H1 (cell line): ENCODE data around the gene ARFGEF3. TPM values are rescaled to one million over a fixed set of nuclear protein-coding genes. Genes with fewer than 3 reads are reported as not detected.

ENCODE experiments used
- CTCF ChIA-PET: fragments of 300-600 bp; sonication (Branson Sonifier 250); formaldehyde crosslinking; loops from one replicate; lab custom pipeline; 2021; ENCODE audit not compliant: partially characterized antibody; lab: Charles Lee
- POLR2A ChIA-PET: fragments of 300-600 bp; sonication (Branson Sonifier 250); formaldehyde crosslinking; loops from one replicate; lab custom pipeline; 2021; ENCODE audit warnings: inconsistent platforms; ENCODE audit not compliant: partially characterized antibody; lab: Charles Lee
- DNase-seq, 2 experiments: peaks; one replicate each; pipeline versions ENCODE4 v3.0.0 to v3.0.0-alpha.2; 2010 to 2022; ENCODE audit warnings: low spot score in 2 of 2, low read depth in 1 of 2, mixed read lengths in 1 of 2
- FAIRE-seq: peaks from 2 replicates; lab custom pipeline; 2011; peaks lifted over from hg19 to GRCh38; lab: Jason Lieb, UNC
- H2AFZ ChIP-seq: 2 replicates; pipeline ENCODE4 v1.8.1; 2012; ENCODE audit warnings: low read length, inconsistent platforms
- H2AK5ac ChIP-seq: 2 replicates; pipeline ENCODE4 v1.6.1; 2013; ENCODE audit warnings: low read depth, low read length
- H2BK120ac ChIP-seq: replicated peaks from 2 replicates; pipeline ENCODE3; 2013; ENCODE audit warnings: low read depth, low read length, inconsistent platforms
- H2BK12ac ChIP-seq: 2 replicates; pipeline ENCODE4 v1.6.1; 2013; ENCODE audit warnings: low read depth, low read length
- H2BK15ac ChIP-seq: 2 replicates; pipeline ENCODE4 v1.6.1; 2013; ENCODE audit warnings: low read length
- H2BK20ac ChIP-seq: 2 replicates; pipeline ENCODE4 v1.6.1; 2013; ENCODE audit warnings: low read length
- H2BK5ac ChIP-seq: 2 replicates; pipeline ENCODE4 v1.6.1; 2013; ENCODE audit warnings: low read depth, low read length
- H3K14ac ChIP-seq: 2 replicates; pipeline ENCODE4 v1.6.1; 2013; ENCODE audit warnings: inconsistent platforms; ENCODE audit not compliant: insufficient read length
- H3K18ac ChIP-seq: 2 replicates; pipeline ENCODE4 v1.6.1; 2013; ENCODE audit warnings: low read length; ENCODE audit errors: extremely low read depth
- H3K23ac ChIP-seq: 2 replicates; pipeline ENCODE4 v1.6.1; 2013; ENCODE audit warnings: inconsistent platforms; ENCODE audit not compliant: insufficient read length
- H3K23me2 ChIP-seq: 2 replicates; pipeline ENCODE4 v1.6.1; 2013; ENCODE audit warnings: low read depth, low read length
- H3K27ac ChIP-seq: 2 replicates; pipeline ENCODE4 v1.6.1; 2011; ENCODE audit warnings: low read depth, low read length, inconsistent platforms
- H3K27me3 ChIP-seq, 4 experiments: replicated peaks in 1 of 4; 1 replicate in 1 of 4; 2 replicates in 3 of 4; pipeline versions ENCODE4 v1.6.1 to v1.8.1; 2011 to 2013; ENCODE audit warnings: low read length in 3 of 4, mild to moderate bottlenecking in 3 of 4, inconsistent platforms in 2 of 4, mixed read lengths in 2 of 4, moderate library complexity in 1 of 4; ENCODE audit not compliant: control insufficient read depth in 3 of 4, insufficient read depth in 3 of 4; ENCODE audit errors: extremely low read depth in 1 of 4
- H3K36me3 ChIP-seq, 4 experiments: 2 replicates each; pipeline versions ENCODE4 v1.6.1 to v1.8.1; 2011 to 2013; ENCODE audit warnings: mild to moderate bottlenecking in 4 of 4, low read length in 3 of 4, moderate library complexity in 2 of 4, control low read depth in 1 of 4, inconsistent platforms in 1 of 4; ENCODE audit not compliant: insufficient read depth in 4 of 4, control insufficient read depth in 2 of 4
- H3K4ac ChIP-seq: replicated peaks from 2 replicates; pipeline ENCODE3; 2013; ENCODE audit warnings: low read length, low read depth, mixed read lengths, inconsistent platforms; ENCODE audit not compliant: insufficient read length
- H3K4me1 ChIP-seq, 4 experiments: replicated peaks in 1 of 4; 1 replicate in 1 of 4; 2 replicates in 3 of 4; pipeline versions ENCODE4 v1.6.1 to v1.8.1; 2011 to 2013; ENCODE audit warnings: low read length in 3 of 4, inconsistent platforms in 2 of 4, mixed read lengths in 1 of 4; ENCODE audit not compliant: insufficient read depth in 4 of 4, control insufficient read depth in 3 of 4
- H3K4me2 ChIP-seq, 2 experiments: 2 replicates each; pipeline versions ENCODE4 v1.6.1 to v1.8.1; 2011 to 2013; ENCODE audit warnings: low read depth in 2 of 2, low read length in 2 of 2, control low read depth in 1 of 2, inconsistent platforms in 1 of 2, mild to moderate bottlenecking in 1 of 2; ENCODE audit not compliant: insufficient read depth in 1 of 2
- H3K4me3 ChIP-seq, 4 experiments: fragments of 200-600, 300-600 bp in 1 of 4; sonication (generic), shearing (Covaris generic), sonication (Bioruptor Twin) in 1 of 4; 2 replicates each; pipeline versions ENCODE4 v1.5.1 to v1.8.1; 2011 to 2016; ENCODE audit warnings: low read length in 4 of 4, low read depth in 3 of 4, control low read depth in 2 of 4, inconsistent platforms in 2 of 4, mild to moderate bottlenecking in 2 of 4, mixed read lengths in 1 of 4, moderate library complexity in 1 of 4; ENCODE audit not compliant: insufficient read depth in 2 of 4; ENCODE audit errors: extremely low read depth in 1 of 4
- H3K56ac ChIP-seq: replicated peaks from 2 replicates; pipeline ENCODE3; 2013; ENCODE audit warnings: low read depth, mild to moderate bottlenecking, mixed read lengths, low read length, inconsistent platforms; ENCODE audit not compliant: insufficient read length
- H3K79me1 ChIP-seq: 2 replicates; pipeline ENCODE4 v1.6.1; 2013; ENCODE audit warnings: low read depth, low read length, control low read depth
- H3K79me2 ChIP-seq, 2 experiments: 2 replicates each; pipeline versions ENCODE4 v1.6.1 to v1.8.1; 2012 to 2013; ENCODE audit warnings: low read length in 2 of 2, mild to moderate bottlenecking in 2 of 2, inconsistent platforms in 1 of 2; ENCODE audit not compliant: insufficient read depth in 2 of 2, control insufficient read depth in 1 of 2
- H3K9ac ChIP-seq, 4 experiments: replicated peaks in 1 of 4; 1 replicate in 1 of 4; 2 replicates in 3 of 4; pipeline versions ENCODE4 v1.6.1 to v1.8.1; 2011 to 2013; ENCODE audit warnings: low read depth in 3 of 4, low read length in 3 of 4, control low read depth in 2 of 4, mild to moderate bottlenecking in 2 of 4, moderate library complexity in 2 of 4, inconsistent platforms in 1 of 4; ENCODE audit errors: extremely low read depth in 1 of 4
- H3K9me3 ChIP-seq, 2 experiments: 2 replicates each; pipeline versions ENCODE4 v1.6.1 to v1.8.1; 2012 to 2013; ENCODE audit warnings: mild to moderate bottlenecking in 2 of 2, moderate library complexity in 2 of 2, control low read depth in 1 of 2, inconsistent platforms in 1 of 2, low read depth in 1 of 2, low read length in 1 of 2, mixed read lengths in 1 of 2; ENCODE audit not compliant: insufficient read depth in 2 of 2
- H4K20me1 ChIP-seq, 2 experiments: replicated peaks in 1 of 2; 2 replicates each; pipeline versions ENCODE3 to v1.8.1; 2011 to 2013; ENCODE audit warnings: inconsistent platforms in 2 of 2, low read length in 2 of 2, mild to moderate bottlenecking in 1 of 2; ENCODE audit not compliant: insufficient read depth in 2 of 2, control insufficient read depth in 1 of 2
- H4K5ac ChIP-seq: 2 replicates; pipeline ENCODE4 v1.6.1; 2013; ENCODE audit warnings: low read length, low read depth, mixed read lengths, inconsistent platforms; ENCODE audit not compliant: insufficient read length
- H4K8ac ChIP-seq: 2 replicates; pipeline ENCODE4 v1.8.0; 2013; ENCODE audit warnings: mild to moderate bottlenecking, moderate library complexity, low read length, inconsistent platforms; ENCODE audit not compliant: insufficient read depth; ENCODE audit errors: extremely low read depth
- H4K91ac ChIP-seq: replicated peaks from 2 replicates; pipeline ENCODE3; 2013; ENCODE audit warnings: low read length, mixed read lengths, inconsistent platforms; ENCODE audit not compliant: insufficient read length
- BACH1 ChIP-seq: IDR thresholded peaks from 2 replicates; pipeline ENCODE4 v1.6.1; 2012; ENCODE audit warnings: low read length, improper control_type of control experiment
- GABPA ChIP-seq: IDR thresholded peaks from 2 replicates; pipeline ENCODE4 v1.6.1; 2011; ENCODE audit warnings: mild to moderate bottlenecking, low read length, moderate library complexity, borderline replicate concordance; ENCODE audit not compliant: insufficient read depth
- HDAC6 ChIP-seq: IDR thresholded peaks from one replicate; pipeline ENCODE4 v1.7.1; 2012; ENCODE audit warnings: low read depth, mild to moderate bottlenecking, inconsistent platforms, low read length, moderate library complexity
- JUND ChIP-seq: IDR thresholded peaks from 2 replicates; pipeline ENCODE4 v1.6.1; 2011; ENCODE audit warnings: mild to moderate bottlenecking, improper control_type of control experiment, low read length
- PHF8 ChIP-seq: fragments of 200-600 bp; sonication (generic); conservative IDR thresholded peaks from 2 replicates; pipeline ENCODE4 v1.7.1; 2012; ENCODE audit warnings: low read depth, mild to moderate bottlenecking, inconsistent platforms, low read length, moderate library complexity
- SIRT6 ChIP-seq: IDR thresholded peaks from one replicate; pipeline ENCODE4 v1.7.1; 2012; ENCODE audit warnings: low read length, inconsistent platforms
- YY1 ChIP-seq: IDR thresholded peaks from 2 replicates; pipeline ENCODE4 v1.6.1; 2011; ENCODE audit warnings: low read depth, mild to moderate bottlenecking, low read length
- WGBS, 2 experiments: shearing (Covaris generic) in 1 of 2; methylation state at CpG; one replicate each; pipeline versions ENCODE4 v1.1.6 to v1.1.7; 2013 to 2015; ENCODE audit warnings: low lambda C conversion rate in 2 of 2, mixed read lengths in 2 of 2, inconsistent platforms in 1 of 2, low coverage in 1 of 2, missing lambda C conversion rate in 1 of 2; ENCODE audit not compliant: insufficient replicate concordance in 2 of 2, insufficient coverage in 1 of 2, insufficient read length in 1 of 2; ENCODE audit errors: extremely low coverage in 1 of 2, missing lambda C conversion rate in 1 of 2; 5-methylcytosine and 5-hydroxymethylcytosine counted together
- polyA plus RNA-seq, 7 experiments: library from polyadenylated mRNA; depleted of rRNA in 3 of 7; stranded (reverse) in 5 of 7; unstranded in 2 of 7; fragments of >200 nt in 5 of 7; fragments of 200-250 nt in 2 of 7; gene quantifications; 1 replicate in 5 of 7; 2 replicates in 1 of 7; 4 replicates in 1 of 7; pipeline versions ENCODE4 v1.2.1 to v1.2.3, GENCODE V29; 2011 to 2013; ENCODE audit warnings: missing spikeins in 2 of 7, mixed read lengths in 2 of 7
- total RNA-seq: library from RNA; stranded (reverse); fragmentation: NEBNext Ultra II Directional; extraction: Animal tissue kit (Norgen Biotek cat#: 25700); gene quantifications from 2 replicates; pipeline ENCODE4 v1.2.1, GENCODE V29; 2021
- TF ChIP-seq, protein P1 (sequence below): IDR thresholded peaks from 2 replicates; pipeline ENCODE4 v1.6.1; 2012; ENCODE audit warnings: inconsistent platforms
- TF ChIP-seq, protein P2 (sequence below): IDR thresholded peaks from 2 replicates; pipeline ENCODE4 v1.6.1; 2012; ENCODE audit warnings: low read length, inconsistent platforms

The ARFGEF3 gene
- total and polyA plus RNA-seq, 2 of the 8 experiments (the other 6 are each of a cell fraction or from before 2014, with no cell fraction given) = 5.8 to 23.2 TPM

DNA sequence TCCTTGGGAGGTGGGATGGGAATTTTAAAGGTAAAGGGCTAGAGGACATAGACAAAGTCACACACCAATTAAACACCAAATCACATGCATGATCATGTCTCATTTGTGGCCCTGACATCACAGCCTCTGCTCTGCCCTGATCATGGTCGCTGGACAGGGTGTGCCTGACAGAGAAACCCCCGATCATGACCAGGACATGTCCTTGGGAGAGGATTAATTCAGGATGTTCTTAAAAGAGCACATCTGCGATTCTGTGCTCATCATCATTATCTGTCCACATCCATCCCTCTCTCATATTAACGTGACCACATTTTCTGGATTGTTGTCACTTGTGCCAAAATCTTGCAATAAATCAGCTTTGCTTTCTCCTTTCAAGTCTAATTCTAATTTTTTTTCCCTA is 64.2 kb downstream of the ARFGEF3 start:
- Histone ChIP-seq H3K4me1 (no peaks in the 10 kb centered on the region; a peak in 1 of 7 replicates), H3K18ac (no peak overlapping the region), H2BK15ac (no peak overlapping the region), H2BK12ac (no peak overlapping the region), H3K79me2 (no peaks in the 10 kb centered on the region), H3K23me2 (no peaks in the 10 kb centered on the region), H3K9ac (no peak overlapping the region), H2BK120ac (no peak overlapping the region), H3K14ac (no peak overlapping the region), H3K4me2 (no peak overlapping the region), H3K27me3 (no peaks in the 10 kb centered on the region), H2BK5ac (no peak overlapping the region), H3K56ac (no peak overlapping the region), H2AFZ (no peak overlapping the region), H3K79me1 (no peaks in the 10 kb centered on the region), H4K5ac (no peak overlapping the region), H3K4me3 (no peak overlapping the region), H3K36me3 (no peaks in the 10 kb centered on the region; a peak in 1 of 8 replicates), H2BK20ac (no peak overlapping the region), H4K20me1 (no peaks in the 10 kb centered on the region), H3K23ac (no peak overlapping the region), H4K91ac (no peak overlapping the region), H3K9me3 (no peaks in the 10 kb centered on the region), H4K8ac (no peak overlapping the region), H2AK5ac (no peak overlapping the region), H3K4ac (no peak overlapping the region), H3K27ac (no peak overlapping the region)
- no peak for TF ChIP-seq JUND
- TF ChIP-seq, protein P1, sequence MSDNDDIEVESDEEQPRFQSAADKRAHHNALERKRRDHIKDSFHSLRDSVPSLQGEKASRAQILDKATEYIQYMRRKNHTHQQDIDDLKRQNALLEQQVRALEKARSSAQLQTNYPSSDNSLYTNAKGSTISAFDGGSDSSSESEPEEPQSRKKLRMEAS = no peak
- no peak for TF ChIP-seq YY1
- no peak for TF ChIP-seq GABPA
- TF ChIP-seq SIRT6 = no peak
- TF ChIP-seq, protein P2, sequence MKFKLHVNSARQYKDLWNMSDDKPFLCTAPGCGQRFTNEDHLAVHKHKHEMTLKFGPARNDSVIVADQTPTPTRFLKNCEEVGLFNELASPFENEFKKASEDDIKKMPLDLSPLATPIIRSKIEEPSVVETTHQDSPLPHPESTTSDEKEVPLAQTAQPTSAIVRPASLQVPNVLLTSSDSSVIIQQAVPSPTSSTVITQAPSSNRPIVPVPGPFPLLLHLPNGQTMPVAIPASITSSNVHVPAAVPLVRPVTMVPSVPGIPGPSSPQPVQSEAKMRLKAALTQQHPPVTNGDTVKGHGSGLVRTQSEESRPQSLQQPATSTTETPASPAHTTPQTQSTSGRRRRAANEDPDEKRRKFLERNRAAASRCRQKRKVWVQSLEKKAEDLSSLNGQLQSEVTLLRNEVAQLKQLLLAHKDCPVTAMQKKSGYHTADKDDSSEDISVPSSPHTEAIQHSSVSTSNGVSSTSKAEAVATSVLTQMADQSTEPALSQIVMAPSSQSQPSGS = no peak
- no peak for TF ChIP-seq PHF8
- TF ChIP-seq HDAC6 = no peak
- TF ChIP-seq BACH1 = no peak
- 89% methylated on average over 4 of the region's 4 CpGs; no CpG with 5 or more reads in 1 of the 2 experiments for WGBS, 2 experiments
- DNase-seq = no peak
- CTCF ChIA-PET = interaction anchor here (0.8 to 1.7 kb wide), 6 partner anchors 14 to 179 kb away, joined by 3 to 9 read pairs (median 4); partner anchors contain the start of gene HEBP2
- no peak for FAIRE-seq
- POLR2A ChIA-PET = interaction anchor here (0.6 kb wide), 1 partner anchor 533 kb away, joined by 3 read pairs; no protein-coding TSS in a partner anchor
